DMS153 treated with DMSO at 0.1 percent for 48 hours (cell line): ENCODE data around the gene MSLN.
"Not testable (repeated sequence)": the region's sequence is repeated elsewhere in the genome, so short reads cannot be mapped to it uniquely, and the experiment has no call there.

ENCODE experiments used
- DNase-seq: peaks from one replicate; lab custom pipeline; 2025; ENCODE audit not compliant: unreplicated experiment; lab: John Stamatoyannopoulos, UW

Gene MSLN

DNA sequence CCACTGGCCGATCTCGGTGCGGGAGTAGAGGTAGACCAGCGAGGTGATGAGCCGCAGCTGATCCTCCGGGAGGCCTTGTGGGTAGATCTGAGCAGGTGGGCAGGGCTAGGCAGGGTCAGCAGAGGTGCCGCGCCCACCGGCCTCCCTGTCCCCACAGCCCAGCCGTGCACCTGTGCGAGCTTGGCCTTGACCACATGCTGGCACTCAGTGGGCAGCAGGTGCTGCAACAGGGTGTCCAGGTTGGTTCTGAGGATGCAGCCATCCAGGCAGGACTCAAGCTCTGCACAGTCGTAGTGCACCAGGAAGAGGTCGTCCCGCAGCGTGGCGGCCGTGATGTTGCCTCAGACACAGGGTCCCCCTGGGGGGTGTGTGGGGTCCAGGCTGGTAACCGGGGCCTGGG, 12.4 kb downstream of the MSLN start:
- DNase-seq: no peak

DNA sequence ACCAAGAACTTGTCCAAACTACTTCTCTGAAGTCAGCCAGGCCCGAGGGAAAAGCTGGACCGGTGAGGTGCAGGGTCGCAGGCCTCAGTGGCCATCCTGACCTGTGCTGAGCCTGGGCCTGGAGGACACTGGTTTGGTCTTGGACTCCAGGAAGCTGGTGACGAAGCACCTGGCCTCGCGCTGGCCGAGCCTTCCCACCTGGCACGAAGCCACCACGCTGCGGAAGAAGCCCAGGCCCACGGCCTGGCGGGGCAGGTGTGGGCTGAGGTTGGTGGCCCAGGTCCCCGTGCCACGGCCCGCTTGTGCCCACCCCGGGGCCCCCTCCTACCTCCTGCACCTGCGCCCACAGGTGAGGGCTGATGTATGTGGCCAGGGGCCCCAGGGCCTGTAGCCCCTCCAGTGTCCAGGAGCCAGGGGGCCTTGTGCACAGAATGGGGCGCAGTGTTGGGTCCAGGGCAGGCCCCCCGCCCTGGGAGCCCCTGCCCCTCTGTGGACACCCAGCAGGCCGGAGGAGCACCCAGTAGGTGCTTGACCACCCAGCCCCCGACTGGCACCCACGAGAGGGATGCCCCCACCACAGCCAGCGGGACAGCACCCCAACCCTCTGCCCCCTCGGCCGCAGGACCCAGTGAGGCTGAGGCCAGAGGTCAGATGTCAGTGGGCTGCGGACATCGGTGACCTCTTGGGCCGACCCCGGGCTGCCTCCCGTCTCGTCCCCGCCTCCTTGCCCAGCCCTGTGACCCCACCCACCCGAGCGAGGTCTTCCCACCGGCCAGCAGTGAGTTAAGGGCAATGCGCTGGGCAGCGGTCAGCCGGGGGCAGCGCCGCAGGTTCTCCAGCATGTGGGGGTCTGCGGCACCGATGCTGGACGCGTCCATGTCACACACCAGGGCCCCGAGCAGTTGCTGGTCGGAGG, 13.8 kb downstream of the MSLN start:
- no peak for DNase-seq

DNA sequence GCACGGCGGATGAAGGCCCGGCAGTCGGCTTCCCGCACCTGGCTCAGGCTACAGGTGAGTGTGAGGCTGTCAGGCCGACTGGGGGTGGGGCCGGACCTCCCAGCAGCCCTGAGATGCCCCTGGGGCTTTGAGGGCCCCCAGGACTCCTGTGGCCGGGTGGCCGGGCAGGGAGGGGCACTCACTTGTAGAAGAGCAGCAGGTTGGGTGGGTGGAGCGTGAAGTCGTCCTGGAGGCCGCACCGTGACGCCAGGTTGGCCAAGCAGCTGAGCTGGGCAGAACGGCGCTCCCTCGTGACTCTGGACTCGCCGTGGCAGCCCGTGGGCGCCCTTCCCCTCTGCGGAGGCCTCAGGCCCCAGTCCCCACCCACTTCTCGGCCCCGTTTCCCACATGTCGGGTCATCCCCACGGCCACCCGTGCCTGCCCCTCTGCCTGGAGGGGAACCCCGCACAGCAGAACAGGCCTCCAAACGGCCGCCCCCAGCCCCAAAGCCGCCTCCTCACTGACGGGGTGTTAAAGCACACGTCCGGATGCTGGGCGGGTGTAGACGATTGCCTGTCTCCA, 14.8 kb downstream of the MSLN start:
- no peak for DNase-seq

- DNase-seq: not testable (repeated sequence)
Observed at GRCh38 chr16:776298-776697, 15.8 kb downstream of the MSLN start.

- DNase-seq: peak; percentile 16
Observed at GRCh38 chr16:776824-777223, 16.3 kb downstream of the MSLN start.

DNA sequence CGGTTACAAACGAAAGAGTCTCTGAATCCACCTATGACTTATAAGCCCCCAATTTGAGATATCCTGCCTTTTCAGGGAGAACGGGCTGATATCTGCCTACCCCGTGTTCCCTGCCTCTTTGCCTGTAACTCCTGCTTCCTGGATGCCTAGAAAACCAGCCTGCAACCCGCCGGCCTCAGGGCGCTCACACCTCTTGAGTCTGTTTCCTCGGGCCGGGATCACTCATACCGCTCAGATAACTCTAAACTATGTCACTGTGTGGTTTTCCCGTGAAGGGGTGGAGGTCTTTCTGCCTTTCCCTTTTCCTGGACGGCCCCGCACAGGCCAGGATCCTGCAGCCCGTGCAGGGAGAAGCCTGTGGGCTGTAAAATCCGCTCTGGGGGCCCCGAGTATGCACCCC, 17.3 kb downstream of the MSLN start:
- peak; percentile 9 for DNase-seq

GRCh38 chr16:778447-778846, 17.9 kb downstream of the MSLN start:
- DNase-seq: no peak

- no peak for DNase-seq
Observed at GRCh38 chr16:778909-779527, 18.5 kb downstream of the MSLN start.

GRCh38 chr16:779561-779960, 19.0 kb downstream of the MSLN start:
- DNase-seq: no peak

- DNase-seq: no peak
Observed at GRCh38 chr16:780296-780695, 19.8 kb downstream of the MSLN start.

DNA sequence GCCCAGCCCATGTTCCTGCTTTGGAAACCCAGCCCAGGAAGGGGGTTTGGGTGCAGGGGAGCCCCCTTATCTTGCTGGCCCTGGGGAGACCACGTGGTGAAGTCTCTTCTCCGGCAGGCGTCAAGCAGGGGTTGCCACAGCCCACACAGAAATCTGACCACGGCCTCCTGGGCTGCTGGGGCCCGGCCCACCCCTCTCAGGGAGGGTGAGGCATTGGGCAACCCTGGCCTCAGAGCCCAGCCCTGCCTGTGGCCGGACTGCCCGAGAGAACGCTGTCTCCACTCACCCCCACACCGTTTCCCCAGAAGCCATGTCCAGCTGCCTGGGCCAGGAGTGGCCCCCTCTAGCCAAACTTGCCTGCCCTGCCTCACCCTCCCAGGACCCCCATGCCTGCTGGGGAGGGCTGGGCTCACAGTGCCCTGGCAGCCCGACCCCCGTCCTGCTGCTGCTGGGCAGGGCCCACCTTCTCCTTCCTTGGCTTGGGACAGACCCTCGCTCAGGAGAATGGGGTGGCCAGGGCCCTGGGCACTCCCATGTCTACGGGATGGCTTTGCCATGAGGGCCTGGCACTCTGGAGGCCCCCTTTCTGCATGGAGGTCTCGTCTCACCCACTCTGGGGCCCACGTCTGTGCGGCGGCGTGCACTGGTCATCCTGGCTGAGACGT, 20.9 kb downstream of the MSLN start:
- no peak for DNase-seq

GRCh38 chr16:782258-782657, 21.7 kb downstream of the MSLN start:
- no peak for DNase-seq

DNA sequence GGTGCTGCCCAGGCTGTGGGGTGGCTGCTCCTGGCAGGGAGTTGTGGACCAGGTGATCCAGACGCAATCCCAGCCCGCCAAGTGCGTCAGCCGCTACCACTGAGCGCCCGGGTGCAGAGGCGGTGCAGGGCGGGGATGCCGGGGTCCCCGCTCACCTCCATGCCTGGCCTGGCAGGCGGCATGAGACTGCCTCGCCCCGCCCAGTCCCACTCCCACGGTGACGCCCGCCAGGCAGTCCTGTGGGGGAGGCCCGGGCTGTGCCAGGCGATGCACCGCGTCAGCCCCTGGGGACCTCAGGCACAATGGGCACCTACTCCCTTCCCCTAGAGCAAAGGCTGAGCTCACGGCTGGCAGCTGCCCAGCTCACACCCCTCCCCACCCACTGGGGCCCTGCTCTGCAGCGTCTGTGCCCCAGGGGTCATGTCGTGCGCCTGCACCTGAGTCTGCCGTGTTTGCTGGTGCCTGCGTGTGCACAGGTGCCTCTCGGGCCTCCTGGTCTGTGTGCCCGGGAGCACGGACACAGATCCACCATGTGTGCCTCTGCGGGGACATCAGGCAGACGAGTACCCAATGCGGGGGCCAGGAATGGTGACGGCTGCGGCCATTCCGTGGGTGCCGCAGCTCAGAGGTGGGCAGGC, 22.4 kb downstream of the MSLN start:
- peak; percentile 76 for DNase-seq

- no peak for DNase-seq
Observed at GRCh38 chr16:783404-784161, 23.0 kb downstream of the MSLN start.

DNA sequence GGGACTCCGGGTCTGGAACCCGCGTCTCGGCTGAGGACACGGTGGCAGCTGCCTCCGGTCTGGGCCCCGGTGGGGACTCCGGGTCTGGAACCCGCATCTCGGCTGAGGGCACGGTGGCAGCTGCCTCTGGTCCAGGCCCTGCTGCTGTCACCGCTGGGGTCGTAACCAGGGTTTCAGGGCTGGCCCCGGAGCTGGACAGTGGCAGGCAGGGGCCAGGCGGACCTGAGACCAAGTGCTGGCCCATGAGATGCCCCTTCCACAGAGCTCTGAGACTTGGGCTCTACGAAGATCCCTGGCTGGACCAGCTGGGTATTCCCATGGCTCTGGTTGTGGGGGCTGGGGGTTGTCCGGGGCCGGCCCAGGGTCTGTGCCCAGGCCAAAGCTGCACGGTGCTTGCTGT, 23.9 kb downstream of the MSLN start:
- DNase-seq: no peak

DNA sequence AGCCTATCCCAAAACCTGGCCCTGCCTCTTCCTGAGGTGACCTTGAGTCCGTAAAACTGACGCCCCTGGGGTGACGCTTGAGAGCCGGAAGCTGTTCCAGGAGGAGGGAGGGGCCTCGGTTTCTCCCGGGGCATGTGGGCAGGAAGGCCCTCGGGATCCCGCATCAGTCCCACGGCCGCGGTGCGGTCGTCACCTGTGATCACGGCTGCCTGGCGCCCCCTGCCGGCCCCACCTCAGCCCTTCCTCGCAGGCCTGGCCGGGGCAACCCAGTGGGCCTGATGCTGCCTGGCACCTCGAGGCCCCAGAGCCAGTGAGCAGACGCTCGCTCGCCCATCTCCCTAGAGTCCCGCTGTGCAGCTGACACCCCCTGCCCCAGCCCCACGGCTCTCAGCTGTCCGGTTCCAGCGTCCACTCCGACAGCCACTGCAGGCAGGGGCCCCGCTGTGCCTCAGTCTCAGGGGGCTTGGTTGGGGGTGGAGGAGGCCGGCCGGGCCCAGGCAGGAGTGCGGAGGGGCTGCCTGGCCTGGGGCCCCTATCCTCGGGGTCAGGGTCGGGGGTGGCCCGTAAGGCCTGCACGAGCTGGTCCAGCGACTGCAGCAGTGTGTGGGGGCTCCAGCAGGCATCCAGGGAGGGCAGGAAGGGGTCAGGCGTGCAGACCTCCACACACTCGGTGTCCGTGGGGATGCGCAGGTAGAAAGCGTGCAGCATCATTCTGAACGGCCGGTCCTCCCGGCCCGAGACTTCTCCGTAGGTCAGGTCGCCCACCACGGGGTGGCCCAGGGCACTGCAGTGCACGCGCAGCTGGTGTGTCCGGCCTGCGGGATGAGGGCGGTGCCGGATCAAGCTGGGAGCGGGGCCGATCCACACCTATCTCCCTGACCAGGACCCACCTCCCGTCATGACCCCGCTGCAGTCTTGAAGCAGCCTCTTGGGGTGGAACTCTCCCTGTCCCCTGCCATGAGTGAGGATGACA, 25.3 kb downstream of the MSLN start:
- DNase-seq: peak; percentile 36

DNA sequence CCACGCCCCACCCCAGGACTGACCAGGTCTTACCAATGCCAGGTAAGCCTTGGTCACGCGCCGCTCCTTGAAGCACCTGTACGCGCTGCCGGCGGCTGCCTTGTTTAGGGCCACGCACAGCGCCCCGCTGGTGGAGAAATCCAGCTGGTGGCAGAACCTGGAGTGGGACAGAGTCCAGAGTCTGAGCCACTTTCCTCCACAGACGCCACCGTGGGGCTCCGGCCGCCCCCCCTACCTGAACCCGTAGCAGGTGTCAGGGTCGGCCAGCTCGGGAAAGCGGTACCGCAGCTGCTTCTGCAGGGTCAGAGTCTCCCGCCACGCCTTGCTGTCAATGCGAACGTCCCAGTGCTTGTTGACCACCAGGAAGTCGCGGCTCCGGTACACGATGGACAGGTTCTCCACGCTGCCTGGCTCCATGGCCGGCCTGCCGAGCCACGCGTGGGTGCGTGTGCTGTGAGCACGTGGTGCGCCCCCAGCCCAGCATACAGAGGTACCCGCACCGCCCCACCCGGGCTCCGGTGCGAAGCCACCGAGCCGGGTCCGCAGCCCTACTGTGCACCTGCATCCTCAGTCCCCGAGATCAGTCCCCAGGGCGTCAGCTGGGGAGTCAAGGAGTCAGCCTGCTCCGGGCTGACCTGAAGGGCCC, 26.9 kb downstream of the MSLN start:
- DNase-seq: no peak

- no peak for DNase-seq
Observed at GRCh38 chr16:787978-788398, 27.5 kb downstream of the MSLN start, which contains the start of gene RPUSD1. Gene RPUSD1, minus strand, starts transcription at chr16:788381. Its CDS starts 644 bp downstream, at chr16:787737.
